DMS114 treated with DMSO at 0.1 percent for 48 hours (cell line): ENCODE results near the gene KRT26.
"Not testable (repeated sequence)": the region's sequence is repeated elsewhere in the genome, so short reads cannot be mapped to it uniquely, and the experiment has no call there.

Experiments
- DNase-seq: peaks from one replicate; lab custom pipeline; 2025; ENCODE audit not compliant: unreplicated experiment; lab: John Stamatoyannopoulos, UW

The KRT26 gene

DNA sequence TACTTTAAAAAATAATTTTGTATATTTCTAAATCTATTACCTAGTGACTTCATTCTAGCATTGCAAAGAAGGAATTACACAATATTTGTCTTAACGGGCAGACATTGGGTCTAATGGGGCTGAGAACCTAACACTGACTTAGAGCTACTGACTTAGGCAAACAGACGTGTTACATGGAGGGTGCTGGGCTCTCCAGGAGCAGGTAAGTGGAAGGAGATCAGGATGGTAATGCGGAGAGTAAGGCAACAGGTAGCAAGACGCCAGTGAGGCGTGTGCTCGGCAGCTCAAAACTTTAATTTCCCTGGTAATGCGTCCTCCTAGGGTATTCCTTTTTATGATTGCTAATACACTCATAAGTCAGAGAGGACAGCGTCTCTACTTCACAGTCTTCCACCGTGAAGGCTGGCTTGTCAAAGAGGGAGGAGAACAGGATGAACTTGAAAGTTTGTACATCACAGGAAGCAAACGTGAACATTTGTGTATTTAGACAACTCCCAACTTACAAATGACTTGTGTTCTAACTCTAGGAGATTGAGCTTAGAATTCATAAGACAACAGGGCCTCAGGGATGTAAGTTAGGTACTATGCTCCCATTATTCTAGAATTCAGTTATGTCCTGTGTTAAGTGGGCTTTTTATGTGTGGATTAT is 23.1 kb upstream of the KRT26 start:
- DNase-seq, result no peak

DNA sequence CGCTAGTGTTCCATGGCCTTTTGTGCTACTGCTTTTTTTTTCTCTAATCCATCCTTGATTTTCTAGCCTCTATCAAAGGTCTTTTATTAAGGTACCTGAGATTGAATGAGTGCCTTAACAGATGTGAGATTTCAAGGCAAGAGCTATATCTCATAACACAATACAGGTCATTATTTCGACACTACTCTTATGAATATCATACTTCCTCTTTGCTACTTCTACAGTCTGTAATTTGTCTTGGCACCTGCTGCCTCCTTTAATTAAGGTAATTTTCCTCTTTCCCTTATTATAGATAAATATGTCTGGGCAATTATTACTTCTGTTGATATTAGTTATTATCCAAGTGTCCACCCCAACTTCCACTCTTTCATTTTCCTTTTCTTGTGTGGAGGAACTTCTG is 22.5 kb upstream of the KRT26 start:
- no peak for DNase-seq

DNA sequence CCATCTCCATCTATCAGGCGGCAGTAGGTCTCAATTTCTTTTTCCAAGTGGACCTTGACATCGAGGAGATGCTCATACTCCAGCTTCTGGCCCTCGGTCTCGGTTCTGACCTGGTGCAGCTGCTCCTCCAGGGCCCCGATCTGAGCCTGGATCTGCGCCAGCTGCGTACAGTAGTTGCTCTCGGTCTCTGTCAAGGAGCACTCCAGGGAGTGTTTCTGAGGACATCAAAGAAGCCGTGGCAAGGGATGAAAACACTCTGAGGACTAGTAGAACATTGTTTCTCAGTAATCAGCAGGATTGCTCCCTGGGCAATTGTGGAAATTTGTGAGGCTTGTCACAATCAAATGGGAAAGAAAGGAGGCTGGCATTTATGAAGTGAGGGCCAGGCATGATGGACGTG is 21.8 kb upstream of the KRT26 start:
- DNase-seq, result no peak

DNA sequence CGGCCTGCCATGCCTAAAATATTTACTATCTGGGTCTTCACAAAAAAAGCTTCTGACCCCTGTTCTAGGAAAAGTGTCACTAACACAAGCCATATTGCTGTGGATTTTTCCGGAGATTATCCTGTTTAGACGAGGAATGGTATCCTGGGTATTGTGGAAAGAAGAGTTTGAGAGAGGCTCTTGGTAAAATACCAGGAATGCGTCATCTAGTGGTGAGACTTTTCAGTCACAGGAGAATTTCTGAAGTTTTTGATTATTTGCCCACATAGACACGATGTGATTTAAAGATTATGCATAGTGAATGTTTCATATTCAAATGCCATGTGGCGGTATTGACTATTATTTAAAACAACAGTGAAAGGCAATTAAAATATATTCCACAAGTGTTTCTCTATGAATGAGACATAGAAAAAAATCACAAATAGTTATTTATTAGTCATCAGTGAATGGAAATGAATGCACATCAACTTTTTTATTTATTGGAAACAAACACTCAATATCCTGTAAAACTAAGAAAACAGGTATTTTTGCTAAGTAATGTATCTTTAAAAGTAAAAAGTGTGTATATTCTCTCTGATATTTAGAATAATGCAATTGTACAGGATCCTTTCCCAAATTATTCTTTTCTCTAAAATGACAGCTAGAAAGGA is 19.9 kb upstream of the KRT26 start:
- DNase-seq, result peak; percentile 7

DNA sequence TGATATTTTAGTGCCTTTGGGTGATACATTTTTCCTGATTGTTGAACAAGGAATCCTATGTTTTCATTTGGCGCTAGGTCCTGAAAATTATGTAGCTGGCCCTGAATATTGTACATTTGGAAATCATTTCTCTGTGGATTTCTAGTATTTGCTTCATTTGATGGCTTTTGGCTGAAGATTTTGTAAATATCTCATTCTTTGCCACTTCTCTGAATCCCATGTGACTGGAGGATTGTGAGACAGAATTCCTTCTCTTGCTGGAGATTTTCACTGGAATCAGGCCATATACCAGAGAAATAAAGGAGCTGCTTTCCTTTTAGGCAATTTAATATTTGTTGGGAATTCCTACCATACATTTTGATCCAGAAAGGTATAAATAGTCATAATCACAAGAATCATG is 19.1 kb upstream of the KRT26 start:
- DNase-seq, result no peak

DNA sequence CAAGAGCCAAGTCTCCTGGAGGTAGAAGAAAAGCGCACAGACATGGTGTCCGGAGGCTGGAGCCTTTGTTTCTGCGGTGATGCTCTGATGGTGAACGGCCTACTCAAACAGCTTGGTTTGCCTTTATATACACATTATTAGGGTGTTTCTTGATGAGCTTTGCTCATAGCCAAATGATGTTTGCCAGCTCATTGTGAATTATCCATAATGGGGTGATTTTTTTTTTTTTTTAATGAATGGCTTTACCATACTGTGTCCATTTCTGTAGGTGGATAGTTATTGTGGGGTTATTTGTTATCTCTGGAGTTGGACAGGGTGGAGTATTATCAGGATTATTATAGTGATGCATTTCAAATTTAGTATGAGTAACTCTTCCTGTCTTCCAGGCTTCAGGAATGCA is 10.4 kb upstream of the KRT26 start, which contains the start of gene KRT27:
KRT27 (minus strand) TSS at position 101 of the 400 bp plus-strand sequence; CDS start at position 44, 57 bp downstream.
- no peak for DNase-seq

DNA sequence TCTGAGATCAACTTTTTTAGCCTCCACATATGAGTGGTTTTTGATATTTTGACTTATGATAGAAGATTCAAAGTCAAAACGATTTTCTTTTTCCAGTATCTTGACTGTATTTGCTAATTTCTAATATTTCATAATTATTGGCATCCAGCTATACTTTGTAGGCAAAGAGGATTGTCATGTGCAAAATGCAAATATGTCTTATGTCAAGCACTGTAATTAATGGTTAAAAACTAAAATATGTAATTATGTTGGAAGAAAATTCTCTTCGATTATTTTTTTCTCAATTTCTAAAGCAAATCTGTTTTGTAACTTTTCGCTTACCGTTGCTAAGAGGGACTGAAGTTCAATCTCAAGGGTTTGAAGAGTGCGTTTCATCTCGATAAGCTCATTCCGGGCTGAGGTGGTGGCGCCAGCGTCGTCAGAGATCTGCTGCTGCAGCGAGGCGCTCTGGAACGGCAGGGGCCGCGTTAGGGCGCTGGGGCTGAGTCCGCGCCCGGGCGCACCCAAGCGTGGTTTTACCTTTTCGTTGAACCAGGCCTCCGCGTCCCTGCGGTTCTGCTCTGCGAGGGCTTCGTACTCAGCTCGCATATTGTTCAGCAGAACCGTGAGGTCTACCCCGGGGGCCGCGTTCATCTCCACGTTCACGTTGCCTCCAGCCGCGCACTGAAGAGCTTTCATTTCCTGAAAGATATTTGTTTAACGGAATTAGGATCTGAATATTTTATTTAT is 7.3 kb upstream of the KRT26 start:
- no peak for DNase-seq

DNA sequence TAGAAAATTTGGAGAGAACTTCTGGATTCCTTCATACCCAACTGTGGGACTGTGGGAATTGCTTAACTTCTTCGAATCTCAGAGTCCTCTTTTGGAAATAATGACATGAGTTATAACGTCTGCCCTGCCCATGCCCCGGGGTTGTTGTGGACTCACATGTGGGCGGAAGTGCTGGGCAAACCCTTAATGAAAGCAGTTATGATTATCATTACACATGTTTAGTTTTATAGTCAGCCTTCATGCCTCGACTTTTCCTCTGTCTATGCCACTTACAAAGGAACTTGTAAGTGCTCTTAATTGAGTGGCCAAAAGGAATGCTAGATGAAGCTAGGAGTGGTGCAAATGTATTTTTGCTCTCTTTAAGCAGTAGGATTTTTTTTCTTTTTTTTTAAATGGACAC is 6.5 kb upstream of the KRT26 start:
- no peak for DNase-seq

DNA sequence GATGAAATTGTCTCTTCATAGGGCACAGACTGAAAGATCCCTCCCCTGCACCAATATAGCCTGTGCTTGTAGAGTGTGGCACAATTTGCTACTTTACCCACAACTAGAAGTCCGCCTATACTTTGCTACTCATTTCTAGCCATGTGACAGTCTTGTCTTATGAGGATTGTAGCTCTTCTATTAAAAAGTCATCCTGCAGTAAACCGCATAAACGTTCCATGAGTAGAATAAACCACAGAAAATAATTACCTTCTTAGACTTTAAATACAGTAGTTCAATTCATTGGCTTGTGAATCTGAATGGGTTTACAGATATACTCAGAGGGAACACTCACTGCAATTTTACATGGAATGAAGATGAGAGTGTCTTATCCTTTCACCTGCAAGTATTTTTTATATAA is 6.0 kb upstream of the KRT26 start:
- DNase-seq, result no peak

DNA sequence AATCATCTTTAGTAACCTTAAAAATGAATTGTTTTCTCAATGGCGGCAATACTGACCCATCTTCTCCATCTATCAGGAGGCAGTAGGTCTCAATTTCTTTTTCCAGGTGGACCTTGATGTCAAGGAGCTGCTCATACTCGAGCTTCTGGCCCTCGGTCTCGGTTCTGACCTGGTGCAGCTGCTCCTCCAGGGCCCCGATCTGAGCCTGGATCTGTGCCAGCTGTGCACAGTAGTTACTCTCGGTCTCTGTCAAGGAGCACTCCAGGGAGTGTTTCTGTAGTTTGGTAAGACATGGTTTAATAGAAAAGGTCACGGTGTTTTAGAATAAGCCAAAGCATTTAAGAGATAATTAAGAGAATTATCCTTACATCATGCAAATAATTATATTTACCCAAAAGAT is 5.5 kb upstream of the KRT26 start:
- no peak for DNase-seq

DNA sequence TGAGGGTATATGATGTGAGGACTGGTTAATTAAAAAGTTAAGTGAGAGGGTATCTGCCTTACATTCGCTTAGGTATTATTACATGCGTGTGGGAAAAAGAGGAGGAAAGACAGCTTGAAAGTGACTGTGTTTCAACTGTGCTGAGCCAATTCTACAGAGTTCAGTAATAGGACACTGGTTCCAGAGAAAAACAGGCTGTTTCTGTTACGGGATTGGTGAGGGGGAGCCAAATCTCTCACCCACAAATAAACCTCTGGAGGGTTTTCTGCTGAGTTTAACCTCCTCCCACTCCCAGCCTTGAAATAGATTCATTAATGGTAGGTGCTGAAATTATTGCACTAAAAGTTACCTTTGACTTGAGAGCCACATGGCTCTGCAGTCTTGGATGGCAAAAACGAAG is 3.9 kb upstream of the KRT26 start:
- no peak for DNase-seq

DNA sequence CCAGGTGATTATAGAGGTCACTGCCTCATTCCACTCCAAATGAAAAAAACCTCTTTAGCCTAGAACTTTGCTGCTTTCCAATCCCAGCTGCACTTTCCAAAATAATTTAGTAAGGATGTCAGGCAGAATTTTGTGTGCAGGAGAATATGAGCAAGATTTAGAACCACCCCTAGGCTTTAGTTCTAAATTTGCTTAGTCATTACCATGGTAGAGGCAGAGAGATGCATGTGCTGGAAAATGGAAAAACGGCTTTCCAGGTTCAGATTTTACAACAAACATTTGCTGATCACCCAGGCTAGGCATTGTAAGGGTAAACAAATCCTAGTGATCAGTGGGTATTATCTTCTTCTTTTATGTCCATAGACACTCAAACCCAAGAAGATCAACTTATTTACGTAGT is 6.3 kb downstream of the KRT26 start:
- no peak for DNase-seq

DNA sequence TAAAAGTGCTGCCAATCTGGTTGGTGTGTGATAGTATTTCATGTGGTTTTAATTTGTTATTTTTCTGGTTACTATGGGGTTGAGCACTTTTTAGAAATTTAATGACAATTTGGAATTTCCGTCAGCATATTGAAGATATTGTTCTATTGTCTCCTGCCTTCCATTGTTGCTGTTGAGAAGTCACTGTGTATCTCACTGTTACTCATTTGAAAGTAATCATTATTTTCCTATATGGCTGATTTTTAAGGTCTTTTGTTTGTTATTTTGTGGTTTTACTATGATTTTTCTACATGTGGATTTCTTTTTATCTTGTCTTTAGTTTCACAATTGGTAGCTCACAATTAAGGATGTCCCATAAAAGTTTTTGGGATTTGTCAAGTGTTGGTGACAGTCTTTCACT is 8.2 kb downstream of the KRT26 start:
- no peak for DNase-seq

DNA sequence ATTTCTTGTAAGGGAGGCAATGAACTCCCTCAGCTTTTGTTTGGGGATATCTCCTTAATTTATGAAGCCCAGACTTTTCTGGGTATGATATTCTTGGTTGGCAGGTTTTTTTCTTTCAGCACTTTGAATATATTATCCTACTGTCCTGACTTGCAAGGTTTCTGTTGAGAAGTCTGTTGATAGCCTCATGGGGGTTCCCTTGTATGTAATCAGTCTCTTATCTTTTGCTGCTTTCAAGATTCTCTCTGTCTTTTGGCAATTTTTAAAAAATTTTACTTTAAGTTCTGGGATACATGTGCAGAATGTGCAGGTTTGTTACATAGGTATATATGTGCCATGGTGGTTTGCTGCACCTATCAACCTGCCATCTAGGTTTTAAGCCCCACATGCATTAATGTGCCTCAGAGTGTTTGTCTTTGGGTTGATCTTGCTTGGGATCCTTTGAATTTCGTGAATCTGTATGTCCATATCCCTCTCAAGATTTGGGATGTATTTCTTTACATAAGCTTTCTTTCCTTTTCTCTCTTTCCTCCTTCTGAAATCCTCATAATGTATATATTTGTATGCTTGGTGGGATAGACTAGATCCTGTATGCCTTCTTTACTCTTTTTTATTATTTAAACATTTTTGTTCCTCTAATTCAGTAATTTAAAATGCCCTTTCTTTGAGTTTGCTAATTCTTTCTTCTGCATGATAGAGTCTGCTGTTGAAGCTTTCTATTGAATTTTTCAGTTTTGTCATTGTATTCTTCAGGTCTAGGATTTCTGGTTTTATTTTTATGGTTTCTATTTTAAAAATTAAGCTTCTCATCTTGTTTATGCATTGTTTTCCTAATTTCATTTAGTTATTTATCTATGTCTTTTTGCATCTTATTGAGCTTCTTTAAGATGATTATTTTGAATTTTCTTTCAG is 11.6 kb downstream of the KRT26 start:
- no peak for DNase-seq

DNA sequence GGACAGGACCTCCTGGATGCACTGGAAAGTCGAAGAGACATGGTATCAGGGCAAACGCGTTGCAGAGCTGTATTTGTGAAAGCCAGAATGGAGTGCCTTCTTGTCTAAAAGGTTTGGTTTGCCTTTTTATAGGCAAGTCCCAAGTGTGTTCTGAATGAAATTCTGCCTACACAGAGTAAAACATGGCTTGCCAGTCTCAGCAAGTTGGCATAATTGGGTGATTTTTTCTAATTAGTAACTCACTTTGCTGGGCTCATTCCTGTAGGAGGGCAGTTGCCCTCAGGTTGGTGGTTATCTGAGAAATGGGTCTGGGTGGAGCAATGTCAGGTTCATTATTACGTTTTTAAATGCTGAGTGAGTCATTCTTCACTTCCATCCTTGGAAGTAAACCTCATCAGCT is 16.8 kb downstream of the KRT26 start, which contains the start of gene KRT25:
KRT25 (minus strand) TSS at position 101 of the 400 bp plus-strand sequence; CDS start at position 41, 60 bp downstream.
- no peak for DNase-seq

DNA sequence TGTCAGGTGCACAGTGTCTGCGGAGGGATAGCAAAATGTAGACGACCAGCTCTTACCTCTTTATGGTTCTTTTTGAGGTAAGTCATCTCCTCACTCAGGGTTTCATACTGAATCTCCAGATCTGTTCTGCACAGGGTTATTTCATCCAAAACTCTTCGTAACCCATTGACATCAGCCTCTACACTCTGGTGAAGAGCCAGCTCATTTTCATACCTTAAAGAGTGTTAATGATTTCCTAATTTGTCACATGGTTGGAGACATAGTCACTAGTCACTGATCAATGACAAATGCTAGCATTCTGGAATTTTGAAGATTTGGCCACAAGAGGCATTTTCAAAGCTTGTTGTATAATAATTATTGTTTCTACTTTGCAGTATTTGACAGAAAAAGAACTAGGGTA is 18.2 kb downstream of the KRT26 start:
- DNase-seq, result no peak

DNA sequence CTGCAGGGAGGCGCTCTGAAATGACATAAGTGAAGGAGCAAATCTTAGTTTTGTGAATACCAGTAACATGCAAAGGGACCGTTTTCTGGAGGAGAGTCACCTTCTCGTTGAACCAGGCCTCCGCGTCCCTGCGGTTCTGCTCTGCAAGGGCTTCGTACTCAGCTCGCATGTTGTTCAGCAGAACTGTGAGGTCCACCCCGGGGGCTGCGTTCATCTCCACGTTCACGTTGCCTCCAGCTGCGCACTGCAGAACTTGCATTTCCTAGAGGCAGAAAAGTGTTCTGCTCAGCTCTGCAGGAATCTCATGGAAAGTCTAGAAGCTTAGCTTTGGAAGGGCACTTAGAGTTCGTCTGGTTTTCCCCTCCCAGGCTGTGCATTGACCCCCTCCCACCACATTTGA is 20.9 kb downstream of the KRT26 start:
- DNase-seq, result no peak

DNA sequence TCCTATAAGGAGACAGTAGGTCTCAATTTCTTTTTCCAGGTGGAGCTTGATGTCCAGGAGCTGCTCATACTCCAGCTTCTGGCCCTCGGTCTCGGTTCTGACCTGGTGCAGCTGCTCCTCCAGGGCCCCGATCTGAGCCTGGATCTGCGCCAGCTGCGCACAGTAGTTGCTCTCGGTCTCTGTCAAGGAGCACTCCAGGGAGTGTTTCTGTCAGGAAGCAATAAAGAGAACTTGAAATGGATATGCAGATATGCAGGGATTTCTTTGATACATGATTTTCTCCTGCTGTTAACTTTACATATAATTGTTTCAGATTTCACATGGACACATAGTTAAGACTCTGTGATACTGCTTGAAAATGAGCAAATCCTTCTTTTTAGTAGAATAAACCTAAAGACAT is 21.6 kb downstream of the KRT26 start:
- DNase-seq, result no peak

DNA sequence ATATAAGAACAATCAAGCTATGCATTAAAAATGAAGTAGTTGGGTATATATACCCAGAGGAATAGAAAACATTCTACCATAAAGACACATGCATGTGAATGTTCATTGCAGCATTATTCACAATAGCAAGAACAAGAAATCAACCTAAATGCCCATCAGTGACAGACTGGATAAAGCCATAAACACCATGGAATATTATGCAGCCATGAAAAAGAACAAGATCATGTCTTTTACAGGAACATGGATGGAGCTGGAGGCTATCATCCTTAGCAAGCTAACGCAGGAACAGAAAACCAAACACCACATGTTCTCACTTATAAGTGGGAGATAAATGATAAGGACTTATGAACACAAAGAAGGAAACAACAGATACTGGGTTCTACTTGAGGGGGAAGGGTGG is 23.3 kb downstream of the KRT26 start:
- DNase-seq, result not testable (repeated sequence)

DNA sequence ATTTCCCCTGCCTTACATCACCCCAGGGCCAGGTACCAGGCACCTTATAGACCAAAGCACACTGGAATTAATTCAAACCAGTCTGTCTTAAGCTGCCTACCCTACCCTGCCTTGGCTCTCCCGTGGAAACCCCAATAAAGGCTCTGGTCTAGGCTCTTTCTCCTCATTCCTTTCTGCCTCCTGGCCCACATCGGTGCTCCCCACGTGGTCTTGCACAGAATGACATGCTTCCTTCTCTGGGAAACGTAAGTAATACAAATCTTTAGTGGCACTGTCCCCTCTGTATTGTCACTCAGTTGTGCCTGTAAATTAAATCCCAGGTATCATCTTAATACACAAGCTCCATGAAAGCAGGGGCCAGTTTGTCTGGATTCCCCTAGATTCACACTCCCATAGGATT is 33.4 kb downstream of the KRT26 start:
- DNase-seq, result no peak

DNA sequence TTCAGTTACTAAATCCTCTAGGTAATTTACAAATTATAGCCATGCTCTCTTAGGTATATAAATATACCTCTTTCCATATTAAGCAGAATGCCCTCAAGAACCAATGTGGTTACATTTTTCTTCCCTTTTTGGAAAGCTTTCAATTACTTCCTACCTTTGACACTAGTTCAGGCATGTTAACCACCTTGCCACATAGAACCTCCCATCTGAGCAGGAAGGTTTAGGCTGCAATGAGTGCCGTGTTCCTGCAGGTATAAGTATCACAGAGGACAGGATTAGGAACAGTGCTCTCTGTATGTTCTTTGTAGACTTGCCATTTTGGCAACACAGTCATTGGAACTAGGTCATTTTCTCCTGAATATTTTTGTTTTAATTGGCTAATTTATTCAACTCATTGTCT is 37.0 kb downstream of the KRT26 start:
- no peak for DNase-seq
